ENCODE data around the gene RABGEF1. TPM values are rescaled to one million over a fixed set of nuclear protein-coding genes. Genes with fewer than 3 reads are reported as not detected.
"Not testable (repeated sequence)": the region's sequence is repeated elsewhere in the genome, so short reads cannot be mapped to it uniquely, and the experiment has no call there.

Gene RABGEF1
- total RNA-seq, 6 experiments from 2014 or later: 38.6 to 45.3 (median 42.5) TPM

GRCh38 chr7:66776800-66777442 is 36.4 kb downstream of the RABGEF1 start:
- H3K4me1 Mint-ChIP-seq (ENCODE audit: low read depth): peaks cover 51% of the 10 kb centered on the region
- TF ChIP-seq, protein P1, sequence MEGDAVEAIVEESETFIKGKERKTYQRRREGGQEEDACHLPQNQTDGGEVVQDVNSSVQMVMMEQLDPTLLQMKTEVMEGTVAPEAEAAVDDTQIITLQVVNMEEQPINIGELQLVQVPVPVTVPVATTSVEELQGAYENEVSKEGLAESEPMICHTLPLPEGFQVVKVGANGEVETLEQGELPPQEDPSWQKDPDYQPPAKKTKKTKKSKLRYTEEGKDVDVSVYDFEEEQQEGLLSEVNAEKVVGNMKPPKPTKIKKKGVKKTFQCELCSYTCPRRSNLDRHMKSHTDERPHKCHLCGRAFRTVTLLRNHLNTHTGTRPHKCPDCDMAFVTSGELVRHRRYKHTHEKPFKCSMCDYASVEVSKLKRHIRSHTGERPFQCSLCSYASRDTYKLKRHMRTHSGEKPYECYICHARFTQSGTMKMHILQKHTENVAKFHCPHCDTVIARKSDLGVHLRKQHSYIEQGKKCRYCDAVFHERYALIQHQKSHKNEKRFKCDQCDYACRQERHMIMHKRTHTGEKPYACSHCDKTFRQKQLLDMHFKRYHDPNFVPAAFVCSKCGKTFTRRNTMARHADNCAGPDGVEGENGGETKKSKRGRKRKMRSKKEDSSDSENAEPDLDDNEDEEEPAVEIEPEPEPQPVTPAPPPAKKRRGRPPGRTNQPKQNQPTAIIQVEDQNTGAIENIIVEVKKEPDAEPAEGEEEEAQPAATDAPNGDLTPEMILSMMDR (IDR thresholded peaks at IDR 0.05): no peak
- peaks cover 7% of the 10 kb centered on the region for H3K27me3 Mint-ChIP-seq (ENCODE audit: insufficient read depth)
- H3K9me3 Mint-ChIP-seq: no peaks in the 10 kb centered on the region
- peaks cover 70% of the 10 kb centered on the region for H3K36me3 Mint-ChIP-seq (ENCODE audit: low read depth)
- no peak overlapping the region for H3K27ac Mint-ChIP-seq
- DNase-seq: no peak
- no peak overlapping the region for H3K4me3 Mint-ChIP-seq

- H3K4me1 Mint-ChIP-seq (ENCODE audit: low read depth): peaks cover 49% of the 10 kb centered on the region
- peaks cover 7% of the 10 kb centered on the region for H3K27me3 Mint-ChIP-seq (ENCODE audit: insufficient read depth)
- H3K27ac Mint-ChIP-seq: peak overlapping the region; percentile 51
- peak; percentile 55 for DNase-seq
- TF ChIP-seq, protein P1 (IDR thresholded peaks at IDR 0.05): no peak
- peak overlapping the region; percentile 6; the same call in 1 of the 2 replicates for H3K4me3 Mint-ChIP-seq
- peaks cover 63% of the 10 kb centered on the region for H3K36me3 Mint-ChIP-seq (ENCODE audit: low read depth)
- H3K9me3 Mint-ChIP-seq: no peaks in the 10 kb centered on the region
These were observed 37.7 kb downstream of the RABGEF1 start for GRCh38 chr7:66778201-66778600.

GRCh38 chr7:66779669-66780409 is 39.3 kb downstream of the RABGEF1 start:
- no peak for DNase-seq
- Mint-ChIP-seq H3K9me3 (no peaks in the 10 kb centered on the region), H3K4me1 (ENCODE audit: low read depth) (peaks cover 45% of the 10 kb centered on the region), H3K4me3 (peak overlapping the region; percentile 23; the same call in 1 of the 2 replicates), H3K36me3 (ENCODE audit: low read depth) (peaks cover 53% of the 10 kb centered on the region), H3K27ac (peak overlapping the region; percentile 74), H3K27me3 (ENCODE audit: insufficient read depth) (peaks cover 7% of the 10 kb centered on the region)
- TF ChIP-seq, protein P1 (IDR thresholded peaks at IDR 0.05): no peak

- Mint-ChIP-seq H3K27me3 (ENCODE audit: insufficient read depth) (peaks cover 6% of the 10 kb centered on the region), H3K4me3 (no peak overlapping the region), H3K27ac (no peak overlapping the region), H3K36me3 (ENCODE audit: low read depth) (peaks cover 50% of the 10 kb centered on the region), H3K9me3 (no peaks in the 10 kb centered on the region), H3K4me1 (ENCODE audit: low read depth) (peaks cover 45% of the 10 kb centered on the region)
- no peak for DNase-seq
- TF ChIP-seq, protein P1 (IDR thresholded peaks at IDR 0.05): no peak
These were observed 41.0 kb downstream of the RABGEF1 start for GRCh38 chr7:66781408-66782090.

DNA sequence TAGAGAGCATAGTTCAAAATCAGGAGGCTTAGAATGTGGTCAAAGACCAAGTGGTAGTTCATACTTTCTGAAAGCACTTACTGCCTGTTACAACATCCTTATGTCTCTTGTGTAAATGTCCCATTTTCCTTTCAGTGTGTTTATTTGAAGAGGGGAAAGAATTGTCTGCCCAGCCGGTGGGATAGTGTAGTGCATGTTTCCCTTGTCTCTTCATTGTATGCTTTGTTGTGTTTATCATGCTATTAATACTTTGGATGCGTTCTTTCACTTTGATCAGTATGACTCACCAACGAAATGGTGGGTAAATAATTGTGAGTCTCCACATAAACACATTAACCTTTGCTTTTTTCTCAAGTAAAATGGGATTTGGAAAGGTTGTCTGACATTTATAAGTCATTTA is 42.3 kb downstream of the RABGEF1 start:
- H3K9me3 Mint-ChIP-seq; DNase-seq; H3K27ac Mint-ChIP-seq; H3K4me3 Mint-ChIP-seq; H3K27me3 Mint-ChIP-seq (ENCODE audit: insufficient read depth): not testable (repeated sequence)
- Mint-ChIP-seq H3K4me1 (ENCODE audit: low read depth) (peaks cover 40% of the 10 kb centered on the region), H3K36me3 (ENCODE audit: low read depth) (peaks cover 42% of the 10 kb centered on the region)

GRCh38 chr7:66783887-66784595 is 43.5 kb downstream of the RABGEF1 start:
- not testable (repeated sequence) for H3K27me3 Mint-ChIP-seq (ENCODE audit: insufficient read depth); H3K4me3 Mint-ChIP-seq

More at GRCh38 chr7:66783887-66784595, 43.5 kb downstream of the RABGEF1 start:
- H3K36me3 Mint-ChIP-seq (ENCODE audit: low read depth): peaks cover 34% of the 10 kb centered on the region
- not testable (repeated sequence) for H3K27ac Mint-ChIP-seq, H3K9me3 Mint-ChIP-seq, DNase-seq
- peaks cover 30% of the 10 kb centered on the region for H3K4me1 Mint-ChIP-seq (ENCODE audit: low read depth)

Data from HFFc6 (cell line).